ENCODE results near the gene PNPLA7.

GRCh38 chr9:137558127-137558526 lies 7.9 kb upstream of the PNPLA7 start:
- TF ChIP-seq CTCF (IDR thresholded peaks at IDR 0.05) = no peak
- TF ChIP-seq TAF1 (IDR thresholded peaks at IDR 0.05; ENCODE audit: borderline replicate concordance, low read depth, low read length) = no peak
- TF ChIP-seq POLR2AphosphoS5 (IDR thresholded peaks at IDR 0.05; ENCODE audit: low read depth, low read length) = no peak
- no peak for TF ChIP-seq GABPA (IDR thresholded peaks at IDR 0.05; ENCODE audit: low read depth)
- TF ChIP-seq PBX3 (IDR thresholded peaks at IDR 0.05) = no peak
- TF ChIP-seq REST (IDR thresholded peaks at IDR 0.05; ENCODE audit: low read depth, low read length) = no peak
- no peak for TF ChIP-seq EP300 (IDR thresholded peaks at IDR 0.05; ENCODE audit: borderline replicate concordance in 1 of 2, low read depth in 1 of 2, low read length in 1 of 2)
- no peak for TF ChIP-seq SIN3A (IDR thresholded peaks at IDR 0.05; ENCODE audit: borderline replicate concordance, low read depth, low read length)
- no peak for TF ChIP-seq RCOR1 (IDR thresholded peaks at IDR 0.05; ENCODE audit: low read length)
- TF ChIP-seq MXI1 (IDR thresholded peaks at IDR 0.05; ENCODE audit: low read depth, low read length) = no peak
- TF ChIP-seq EZH2phosphoT487 (IDR thresholded peaks at IDR 0.05; ENCODE audit: borderline replicate concordance, low read depth) = no peak
- no peak for TF ChIP-seq YY1 (IDR thresholded peaks at IDR 0.05; ENCODE audit: low read depth)
- no peak for TF ChIP-seq USF1 (IDR thresholded peaks at IDR 0.05; ENCODE audit: borderline replicate concordance, low read depth)
- TF ChIP-seq JUND (IDR thresholded peaks at IDR 0.05) = no peak

Measured in SK-N-SH (cell line).